ENCODE data around the gene BCS1L. TPM values are rescaled to one million over a fixed set of nuclear protein-coding genes. Genes with fewer than 3 reads are reported as not detected.

BCS1L gene
- polyA plus RNA-seq, 1 of the 3 experiments (the other 2 are of a cell fraction): 47.5 TPM

GRCh38 chr2:218658671-218659257 is 719 bp upstream of the BCS1L start (continued):
- no peak for TF ChIP-seq USF2 (IDR thresholded peaks at IDR 0.05; ENCODE audit: borderline replicate concordance, low read depth, low read length)
- TF ChIP-seq FOXM1 (IDR thresholded peaks at IDR 0.05; ENCODE audit: low read depth): no peak
- no peak for TF ChIP-seq NRF1 (IDR thresholded peaks at IDR 0.05; ENCODE audit: low read depth, low read length)
- TF ChIP-seq JUND (IDR thresholded peaks at IDR 0.05): no peak
- TF ChIP-seq RCOR1 (IDR thresholded peaks at IDR 0.05; ENCODE audit: low read length): no peak
- 0 out of 2 replicates have a peak, but pooled peaks have one; percentile 10 for TF ChIP-seq SMC3 (IDR thresholded peaks at IDR 0.05; ENCODE audit: low read depth, low read length)
- TF ChIP-seq IRF3 (IDR thresholded peaks at IDR 0.05; ENCODE audit: low read depth, low read length): no peak

- H2AFZ ChIP-seq (ENCODE audit: low read depth): peak overlapping the region; percentile 67; the same call in 1 of the 2 replicates
- H3K27me3 ChIP-seq (ENCODE audit: insufficient read depth): no peaks in the 10 kb centered on the region
- POLR2A ChIA-PET: interaction anchor here (0.8 to 3.1 kb wide), 5 partner anchors 8 to 67 kb away, joined by 3 to 28 read pairs (median 7); partner anchors contain the start of genes PLCD4, RNF25 and STK36
- H3K4me1 ChIP-seq (ENCODE audit: control insufficient read depth in 1 of 2, insufficient read depth in 2 of 2, low read depth in 1 of 2, low read length in 1 of 2): peaks cover 7 to 13% of the 10 kb centered on the region in 2 experiments; a peak in 2 of 4 replicates
- TF ChIP-seq FOSL2 (IDR thresholded peaks at IDR 0.05; ENCODE audit: borderline replicate concordance, low read depth): no peak
- peak overlapping the region; percentile 71 for H3K9ac ChIP-seq
- H3F3A ChIP-seq (replicated peaks; ENCODE audit: insufficient read depth): peaks cover 8% of the 10 kb centered on the region
- no peaks in the 10 kb centered on the region for H3K9me3 ChIP-seq
- H3K9me2 ChIP-seq: no peaks in the 10 kb centered on the region
- H3K79me2 ChIP-seq (ENCODE audit: insufficient read depth): peaks cover 33% of the 10 kb centered on the region
- peaks cover 34 to 55% of the 10 kb centered on the region in 2 experiments for H3K36me3 ChIP-seq (replicated peaks in 1 of 2; ENCODE audit: control insufficient read depth in 1 of 2, insufficient read depth in 2 of 2, low read length in 1 of 2)
- H4K20me1 ChIP-seq (ENCODE audit: insufficient read depth): no peaks in the 10 kb centered on the region
- H3K4me3 ChIP-seq (ENCODE audit: low read depth in 2 of 2, low read length in 1 of 2): peak overlapping the region; percentile 90 to 94
- H3K4me2 ChIP-seq: peak overlapping the region; percentile 87
- CTCF ChIA-PET: interaction anchor here (1.0 to 4.2 kb wide), 7 partner anchors 11 to 188 kb away, joined by 3 to 36 read pairs (median 15); partner anchors contain the start of genes RNF25, STK36 and TTLL4
- 3% methylated on average over 8 of the region's 8 CpGs for WGBS (ENCODE audit: low lambda C conversion rate)
- DNase-seq: no peak
- H3K27ac ChIP-seq (ENCODE audit: low read depth in 2 of 2, low read length in 1 of 2): no peak overlapping the region; a peak in 2 of 4 replicates
Observed at GRCh38 chr2:218659988-218660358, 490 bp downstream of the BCS1L start.

GRCh38 chr2:218662377-218662776 is 2.9 kb downstream of the BCS1L start:
- no peaks in the 10 kb centered on the region for H4K20me1 ChIP-seq (ENCODE audit: insufficient read depth)
- H3F3A ChIP-seq (replicated peaks; ENCODE audit: insufficient read depth): peaks cover 8% of the 10 kb centered on the region
- POLR2A ChIA-PET: no interaction called here
- no peak overlapping the region for H3K4me2 ChIP-seq
- peaks cover 29% of the 10 kb centered on the region for H3K79me2 ChIP-seq (ENCODE audit: insufficient read depth)
- WGBS (ENCODE audit: low lambda C conversion rate): 97% methylated on average over 7 of the region's 7 CpGs
- peaks cover 7 to 13% of the 10 kb centered on the region in 2 experiments; a peak in 2 of 4 replicates for H3K4me1 ChIP-seq (ENCODE audit: control insufficient read depth in 1 of 2, insufficient read depth in 2 of 2, low read depth in 1 of 2, low read length in 1 of 2)
- no peaks in the 10 kb centered on the region for H3K27me3 ChIP-seq (ENCODE audit: insufficient read depth)
- no peaks in the 10 kb centered on the region for H3K9me2 ChIP-seq
- no peak overlapping the region for H3K27ac ChIP-seq (ENCODE audit: low read depth in 2 of 2, low read length in 1 of 2)
- no peak overlapping the region for H3K4me3 ChIP-seq (ENCODE audit: low read depth in 2 of 2, low read length in 1 of 2)
- CTCF ChIA-PET: interaction anchor here (1.1 to 4.1 kb wide), 2 partner anchors 14 to 185 kb away, joined by 3 to 12 read pairs; no protein-coding TSS in a partner anchor
- no peak for DNase-seq
- H3K36me3 ChIP-seq (replicated peaks in 1 of 2; ENCODE audit: control insufficient read depth in 1 of 2, insufficient read depth in 2 of 2, low read length in 1 of 2): peaks cover 31 to 57% of the 10 kb centered on the region in 2 experiments
- no peak overlapping the region for H2AFZ ChIP-seq (ENCODE audit: low read depth)
- H3K9me3 ChIP-seq: no peaks in the 10 kb centered on the region
- TF ChIP-seq MAX (IDR thresholded peaks at IDR 0.05; ENCODE audit: low read depth) (no peak), FOXJ3 (CRISPR knock-in tag; IDR thresholded peaks at IDR 0.05) (no peak), CHD2 (IDR thresholded peaks at IDR 0.05; ENCODE audit: low read length, partially characterized antibody) (no peak), FOSL2 (IDR thresholded peaks at IDR 0.05; ENCODE audit: borderline replicate concordance, low read depth) (no peak), ELF1 (IDR thresholded peaks at IDR 0.05) (no peak), REST (IDR thresholded peaks at IDR 0.05; ENCODE audit: low read depth, low read length) (no peak)
- H3K9ac ChIP-seq: no peak overlapping the region
